ENCODE measurements around the gene OR6X1. TPM values are rescaled to one million over a fixed set of nuclear protein-coding genes. Genes with fewer than 3 reads are reported as not detected.

The OR6X1 gene, protein sequence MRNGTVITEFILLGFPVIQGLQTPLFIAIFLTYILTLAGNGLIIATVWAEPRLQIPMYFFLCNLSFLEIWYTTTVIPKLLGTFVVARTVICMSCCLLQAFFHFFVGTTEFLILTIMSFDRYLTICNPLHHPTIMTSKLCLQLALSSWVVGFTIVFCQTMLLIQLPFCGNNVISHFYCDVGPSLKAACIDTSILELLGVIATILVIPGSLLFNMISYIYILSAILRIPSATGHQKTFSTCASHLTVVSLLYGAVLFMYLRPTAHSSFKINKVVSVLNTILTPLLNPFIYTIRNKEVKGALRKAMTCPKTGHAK
- not detected for total RNA-seq

DNA sequence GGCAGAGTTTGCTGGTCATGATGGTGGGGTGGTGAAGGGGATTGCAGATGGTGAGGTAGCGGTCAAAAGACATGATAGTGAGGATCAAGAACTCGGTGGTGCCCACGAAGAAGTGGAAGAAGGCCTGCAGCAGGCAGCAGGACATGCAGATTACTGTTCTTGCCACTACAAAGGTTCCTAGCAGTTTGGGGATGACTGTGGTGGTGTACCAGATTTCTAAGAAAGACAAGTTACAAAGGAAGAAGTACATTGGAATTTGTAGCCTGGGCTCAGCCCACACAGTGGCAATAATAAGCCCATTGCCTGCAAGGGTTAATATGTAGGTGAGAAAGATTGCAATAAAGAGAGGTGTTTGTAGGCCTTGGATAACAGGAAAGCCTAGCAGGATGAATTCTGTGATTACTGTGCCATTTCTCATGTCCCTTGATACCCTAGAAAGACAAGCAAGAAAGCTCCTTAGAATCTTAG, at the start of gene OR6X1:
Gene OR6X1, minus strand, starts transcription at position 418 of the 468 bp plus-strand sequence. Its CDS starts 0 bp downstream, at position 418.
- ATAC-seq (replicated peaks in 1 of 2) (peak in 1 of 2 donors; percentile 33), DNase-seq (no peak)
- peaks cover 5% of the 10 kb centered on the region for H3K4me1 Mint-ChIP-seq (ENCODE audit: low read depth)
- no peak within 1 kb of the TSS for H3K4me3 Mint-ChIP-seq
- no peaks in the 10 kb centered on the region for H3K9me3 Mint-ChIP-seq
- H3K36me3 Mint-ChIP-seq (ENCODE audit: insufficient read depth in 2 of 2): no peaks in the 10 kb centered on the region
- H3K27me3 Mint-ChIP-seq (ENCODE audit: low read depth): peaks cover 36% of the 10 kb centered on the region
- H3K27ac Mint-ChIP-seq: no peak within 1 kb of the TSS

DNA sequence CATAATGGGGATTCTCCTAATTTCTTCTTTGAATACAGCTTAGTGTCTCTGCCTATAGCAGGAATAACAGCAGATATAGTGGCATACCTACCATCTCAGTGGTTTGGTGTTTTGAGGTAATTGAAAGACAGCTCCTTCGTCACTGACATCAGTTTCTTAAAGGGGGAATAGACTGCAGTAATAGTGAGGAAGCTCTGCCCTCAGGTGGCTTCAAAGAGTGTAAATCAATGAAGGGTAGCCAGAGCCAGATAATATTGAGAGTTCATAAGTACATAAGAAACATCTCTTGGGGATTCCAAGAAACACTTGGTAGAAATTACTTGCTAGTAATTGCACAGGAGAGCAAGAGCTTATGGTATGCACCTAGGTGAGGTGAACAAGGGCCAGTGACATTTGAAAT, 47.4 kb upstream of the OR6X1 start:
- no peaks in the 10 kb centered on the region for H3K4me1 Mint-ChIP-seq (ENCODE audit: low read depth)
- no peak overlapping the region for H3K27ac Mint-ChIP-seq
- no peak overlapping the region for H3K4me3 Mint-ChIP-seq
- ATAC-seq (replicated peaks in 1 of 2) (no peak), DNase-seq (no peak)
- H3K27me3 Mint-ChIP-seq (ENCODE audit: low read depth): no peaks in the 10 kb centered on the region
- H3K9me3 Mint-ChIP-seq: no peaks in the 10 kb centered on the region
- H3K36me3 Mint-ChIP-seq (ENCODE audit: insufficient read depth in 2 of 2): no peaks in the 10 kb centered on the region

DNA sequence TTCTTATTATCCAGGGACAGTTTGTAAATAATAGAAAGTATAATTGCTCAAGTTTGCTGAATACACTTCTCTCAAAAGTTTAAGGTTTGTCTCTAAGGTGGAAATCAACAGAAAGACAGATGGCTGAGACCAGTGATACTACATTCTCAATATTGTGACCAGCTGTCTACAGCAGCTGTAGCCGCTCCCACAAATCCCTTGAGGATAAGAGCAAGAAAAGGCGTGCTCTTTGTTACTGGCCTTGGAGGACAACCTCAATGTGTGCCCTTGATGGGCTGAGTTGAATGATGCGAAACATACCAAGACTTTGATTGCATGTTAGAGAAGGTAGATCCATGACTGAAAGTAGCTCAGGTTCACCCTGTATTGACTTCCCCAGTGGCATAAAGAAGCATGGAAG, 45.7 kb upstream of the OR6X1 start:
- H3K9me3 Mint-ChIP-seq: no peaks in the 10 kb centered on the region
- DNase-seq: no peak
- ATAC-seq (replicated peaks in 1 of 2): no peak
- no peak overlapping the region for H3K4me3 Mint-ChIP-seq
- H3K4me1 Mint-ChIP-seq (ENCODE audit: low read depth): no peaks in the 10 kb centered on the region
- H3K27ac Mint-ChIP-seq: no peak overlapping the region
- no peaks in the 10 kb centered on the region for H3K27me3 Mint-ChIP-seq (ENCODE audit: low read depth)
- H3K36me3 Mint-ChIP-seq (ENCODE audit: insufficient read depth in 2 of 2): no peaks in the 10 kb centered on the region

DNA sequence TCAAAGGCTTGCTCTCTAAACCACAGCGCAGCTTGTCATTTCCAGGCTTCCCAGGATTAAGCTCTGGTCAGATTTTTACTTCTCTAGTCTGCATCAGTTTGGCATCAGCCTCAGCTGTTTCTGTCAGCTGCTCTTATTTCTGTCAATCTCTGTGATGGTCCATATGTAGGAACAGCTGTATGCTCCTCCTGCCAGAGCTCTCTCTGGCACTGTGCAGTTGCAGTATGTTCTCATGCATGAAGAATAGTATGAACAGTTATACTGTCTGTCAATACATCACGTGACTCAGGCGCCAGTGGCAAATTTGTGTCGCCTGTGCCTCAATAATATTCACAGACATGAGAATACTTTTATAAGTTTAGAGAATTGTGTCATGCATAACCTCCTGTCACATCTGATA, 45.1 kb upstream of the OR6X1 start:
- no peak overlapping the region for H3K27ac Mint-ChIP-seq
- H3K27me3 Mint-ChIP-seq (ENCODE audit: low read depth): no peaks in the 10 kb centered on the region
- DNase-seq (no peak), ATAC-seq (replicated peaks in 1 of 2) (no peak)
- H3K9me3 Mint-ChIP-seq: no peaks in the 10 kb centered on the region
- no peak overlapping the region for H3K4me3 Mint-ChIP-seq
- H3K36me3 Mint-ChIP-seq (ENCODE audit: insufficient read depth in 2 of 2): no peaks in the 10 kb centered on the region
- no peaks in the 10 kb centered on the region for H3K4me1 Mint-ChIP-seq (ENCODE audit: low read depth)

DNA sequence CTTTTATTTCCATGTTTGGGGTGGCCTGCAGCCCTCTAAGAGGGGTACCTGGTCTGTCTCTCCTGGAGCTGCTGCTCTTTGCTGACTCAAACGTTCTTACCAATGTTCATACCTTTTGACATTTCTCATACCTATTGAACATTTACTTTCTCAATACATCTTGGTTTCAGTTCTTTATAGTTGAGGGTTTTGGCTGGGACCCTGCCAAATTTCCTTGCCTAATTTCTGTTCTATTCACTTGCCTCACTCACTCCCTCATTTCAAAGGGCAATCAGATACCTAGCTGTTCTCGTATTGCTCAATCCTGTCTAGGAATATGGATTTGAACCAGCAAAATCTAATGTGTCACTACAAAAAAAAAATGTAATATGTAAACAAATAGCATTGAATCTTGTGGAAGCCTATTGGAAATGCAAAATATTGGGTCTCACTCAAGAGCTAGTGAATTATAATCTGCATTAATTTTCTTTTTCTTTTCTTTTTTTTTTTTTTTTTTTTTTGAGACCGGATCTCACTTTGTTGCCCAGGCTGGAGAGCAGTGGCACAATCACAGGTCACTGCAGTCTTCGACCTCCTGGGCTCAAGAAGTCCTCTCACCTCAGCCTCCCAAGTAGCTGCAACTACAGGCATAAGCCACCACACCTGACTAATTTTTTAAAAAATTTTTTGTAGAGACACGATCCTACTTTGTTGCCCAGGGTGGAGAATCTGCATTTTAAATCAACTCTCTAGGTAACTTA, 44.4 kb upstream of the OR6X1 start:
- no peaks in the 10 kb centered on the region for H3K36me3 Mint-ChIP-seq (ENCODE audit: insufficient read depth in 2 of 2)
- no peaks in the 10 kb centered on the region for H3K9me3 Mint-ChIP-seq
- no peak overlapping the region for H3K27ac Mint-ChIP-seq
- H3K27me3 Mint-ChIP-seq (ENCODE audit: low read depth): no peaks in the 10 kb centered on the region
- H3K4me1 Mint-ChIP-seq (ENCODE audit: low read depth): no peaks in the 10 kb centered on the region
- no peak for ATAC-seq (replicated peaks in 1 of 2)
- DNase-seq: no peak
- no peak overlapping the region for H3K4me3 Mint-ChIP-seq

DNA sequence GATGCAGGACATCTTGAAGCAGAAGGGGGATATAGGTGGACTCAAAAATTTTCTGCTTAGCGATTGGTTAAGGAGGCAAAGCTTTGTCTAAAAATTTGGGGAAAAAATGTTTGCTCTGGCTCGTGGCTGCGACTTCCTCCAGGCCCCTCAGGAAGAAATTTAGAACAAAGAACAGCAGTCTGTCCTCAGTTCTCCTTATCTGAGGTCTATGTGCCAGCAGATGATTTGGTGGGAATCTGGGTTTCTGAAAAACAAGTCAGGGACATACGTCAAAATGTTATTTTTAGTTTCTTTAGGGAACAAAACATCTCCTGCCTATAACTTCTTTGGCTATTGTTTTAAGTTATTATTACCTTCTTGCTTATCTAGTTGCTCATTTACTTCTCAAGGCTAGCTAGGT, 43.8 kb upstream of the OR6X1 start:
- no peak overlapping the region for H3K27ac Mint-ChIP-seq
- DNase-seq (no peak), ATAC-seq (replicated peaks in 1 of 2) (no peak)
- no peaks in the 10 kb centered on the region for H3K9me3 Mint-ChIP-seq
- no peaks in the 10 kb centered on the region for H3K27me3 Mint-ChIP-seq (ENCODE audit: low read depth)
- no peaks in the 10 kb centered on the region for H3K36me3 Mint-ChIP-seq (ENCODE audit: insufficient read depth in 2 of 2)
- no peaks in the 10 kb centered on the region for H3K4me1 Mint-ChIP-seq (ENCODE audit: low read depth)
- H3K4me3 Mint-ChIP-seq: no peak overlapping the region

DNA sequence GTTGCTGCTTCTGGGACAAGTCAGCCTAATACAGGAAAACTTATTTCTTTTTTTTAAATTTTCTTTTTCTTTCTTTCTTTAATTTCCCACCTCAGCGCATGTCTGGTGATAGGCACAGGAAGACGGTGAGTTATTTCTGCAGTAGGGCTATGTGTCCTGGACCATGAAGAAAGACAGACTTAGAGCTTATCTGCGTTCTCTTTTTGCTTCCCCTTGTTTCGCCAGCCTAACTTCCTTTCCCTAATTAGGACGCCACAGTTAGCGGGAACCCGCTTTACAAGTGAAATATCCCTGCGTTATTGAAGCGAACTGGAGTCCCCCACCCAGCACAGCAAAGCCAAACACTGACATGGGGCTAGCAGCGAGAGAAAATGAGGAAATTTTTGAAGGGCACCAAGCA, 43.2 kb upstream of the OR6X1 start:
- ATAC-seq (replicated peaks in 1 of 2) (no peak), DNase-seq (no peak)
- no peaks in the 10 kb centered on the region for H3K9me3 Mint-ChIP-seq
- no peak overlapping the region for H3K27ac Mint-ChIP-seq
- H3K4me3 Mint-ChIP-seq: no peak overlapping the region
- H3K4me1 Mint-ChIP-seq (ENCODE audit: low read depth): no peaks in the 10 kb centered on the region
- H3K27me3 Mint-ChIP-seq (ENCODE audit: low read depth): no peaks in the 10 kb centered on the region
- no peaks in the 10 kb centered on the region for H3K36me3 Mint-ChIP-seq (ENCODE audit: insufficient read depth in 2 of 2)

DNA sequence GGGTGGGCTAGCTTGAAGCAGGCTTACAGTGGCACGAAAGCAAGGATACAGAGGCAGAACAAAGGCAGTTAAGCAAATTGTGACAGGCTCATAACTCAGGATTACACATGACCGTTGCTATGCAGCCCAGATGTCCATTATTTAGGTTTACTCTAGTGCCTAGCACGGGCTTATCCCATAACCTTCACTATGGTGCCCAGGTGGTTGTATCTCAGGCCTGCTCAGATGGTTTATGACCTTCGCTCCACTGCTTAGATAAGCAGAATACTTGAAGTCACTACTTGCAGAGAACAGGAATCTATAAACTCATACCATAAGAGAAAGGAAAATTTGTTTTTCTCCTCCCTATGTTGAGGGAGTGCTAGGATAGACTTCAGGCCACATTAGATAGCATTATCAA, 42.8 kb upstream of the OR6X1 start:
- no peak overlapping the region for H3K4me3 Mint-ChIP-seq
- no peaks in the 10 kb centered on the region for H3K4me1 Mint-ChIP-seq (ENCODE audit: low read depth)
- no peaks in the 10 kb centered on the region for H3K27me3 Mint-ChIP-seq (ENCODE audit: low read depth)

DNA sequence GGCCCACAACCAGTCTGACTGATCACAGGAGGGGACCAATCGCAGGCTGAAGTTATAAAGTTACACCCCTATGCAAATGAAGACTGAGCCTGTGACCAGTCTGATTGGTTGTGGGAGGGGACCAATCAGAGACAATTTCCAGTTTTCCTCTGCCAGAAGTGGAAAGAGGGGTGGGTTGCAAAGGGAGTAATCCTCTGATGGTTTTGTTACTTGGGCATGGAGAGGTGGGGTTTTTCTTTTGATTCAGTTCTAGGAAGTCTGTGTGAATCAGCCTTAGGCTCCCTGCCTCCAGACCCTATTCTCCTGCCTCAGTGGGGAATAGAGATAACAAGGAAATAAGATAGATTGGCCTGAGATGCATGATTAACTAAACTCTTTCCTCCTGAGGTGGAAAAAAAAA, 41.9 kb upstream of the OR6X1 start:
- no peak for ATAC-seq (replicated peaks in 1 of 2)
- Mint-ChIP-seq H3K9me3 (no peaks in the 10 kb centered on the region), H3K4me3 (no peak overlapping the region), H3K27me3 (ENCODE audit: low read depth) (no peaks in the 10 kb centered on the region), H3K4me1 (ENCODE audit: low read depth) (no peaks in the 10 kb centered on the region), H3K27ac (no peak overlapping the region), H3K36me3 (ENCODE audit: insufficient read depth in 2 of 2) (no peaks in the 10 kb centered on the region)
- no peak for DNase-seq

More for the DNA sequence above, 42.8 kb upstream of the OR6X1 start:
- ATAC-seq (replicated peaks in 1 of 2): no peak
- Mint-ChIP-seq H3K27ac (no peak overlapping the region), H3K9me3 (no peaks in the 10 kb centered on the region), H3K36me3 (ENCODE audit: insufficient read depth in 2 of 2) (no peaks in the 10 kb centered on the region)
- DNase-seq: no peak

DNA sequence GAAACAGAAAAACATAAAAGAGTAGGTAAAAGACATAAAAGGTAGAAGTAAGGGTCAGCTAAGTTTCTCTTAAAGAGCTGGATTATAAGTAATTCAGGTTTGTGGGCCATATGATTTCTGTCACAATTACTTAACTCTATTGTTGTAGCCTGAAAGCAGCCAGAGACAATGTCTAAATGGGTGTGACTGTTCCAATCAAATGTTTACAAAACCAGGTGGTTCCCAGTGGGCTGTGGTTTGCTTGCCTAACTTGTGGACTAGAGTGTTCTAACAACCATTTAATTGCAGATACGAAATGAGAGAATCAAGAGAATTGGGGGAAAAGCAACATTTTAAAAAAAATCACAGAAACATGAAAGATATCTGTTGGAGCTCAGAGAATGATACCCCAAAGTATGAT, 29.2 kb upstream of the OR6X1 start:
- Mint-ChIP-seq H3K27ac (no peak overlapping the region), H3K9me3 (peaks cover 2 to 4% of the 10 kb centered on the region in 2 donors), H3K4me1 (ENCODE audit: low read depth) (no peaks in the 10 kb centered on the region), H3K4me3 (no peak overlapping the region), H3K27me3 (ENCODE audit: low read depth) (peaks cover 20% of the 10 kb centered on the region), H3K36me3 (ENCODE audit: insufficient read depth in 2 of 2) (no peaks in the 10 kb centered on the region)
- DNase-seq (no peak), ATAC-seq (replicated peaks in 1 of 2) (no peak)

DNA sequence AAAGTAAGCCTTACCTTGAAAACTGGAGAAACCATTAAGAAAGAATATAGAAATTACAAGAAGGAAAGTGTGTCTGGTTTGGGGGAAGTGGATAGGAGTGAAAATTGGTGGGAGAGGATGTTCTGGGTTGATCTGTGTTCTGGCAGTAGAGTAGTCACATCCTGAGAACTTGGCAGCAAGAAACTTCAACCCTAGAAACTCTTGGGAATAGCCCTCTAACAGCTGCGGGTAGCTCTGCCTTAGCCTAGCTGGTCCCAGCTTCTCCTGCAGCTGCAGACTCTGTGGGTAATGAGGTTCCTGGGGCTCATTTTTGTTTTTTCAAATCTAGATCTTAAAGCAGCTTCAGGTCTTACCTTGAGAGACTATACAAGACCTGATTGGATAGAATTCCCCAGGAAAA, 24.2 kb upstream of the OR6X1 start:
- Mint-ChIP-seq H3K36me3 (ENCODE audit: insufficient read depth in 2 of 2) (no peaks in the 10 kb centered on the region), H3K4me1 (ENCODE audit: low read depth) (no peaks in the 10 kb centered on the region), H3K4me3 (no peak overlapping the region), H3K27me3 (ENCODE audit: low read depth) (peaks cover 14% of the 10 kb centered on the region), H3K9me3 (no peaks in the 10 kb centered on the region), H3K27ac (no peak overlapping the region)
- no peak for ATAC-seq (replicated peaks in 1 of 2)
- DNase-seq: no peak

DNA sequence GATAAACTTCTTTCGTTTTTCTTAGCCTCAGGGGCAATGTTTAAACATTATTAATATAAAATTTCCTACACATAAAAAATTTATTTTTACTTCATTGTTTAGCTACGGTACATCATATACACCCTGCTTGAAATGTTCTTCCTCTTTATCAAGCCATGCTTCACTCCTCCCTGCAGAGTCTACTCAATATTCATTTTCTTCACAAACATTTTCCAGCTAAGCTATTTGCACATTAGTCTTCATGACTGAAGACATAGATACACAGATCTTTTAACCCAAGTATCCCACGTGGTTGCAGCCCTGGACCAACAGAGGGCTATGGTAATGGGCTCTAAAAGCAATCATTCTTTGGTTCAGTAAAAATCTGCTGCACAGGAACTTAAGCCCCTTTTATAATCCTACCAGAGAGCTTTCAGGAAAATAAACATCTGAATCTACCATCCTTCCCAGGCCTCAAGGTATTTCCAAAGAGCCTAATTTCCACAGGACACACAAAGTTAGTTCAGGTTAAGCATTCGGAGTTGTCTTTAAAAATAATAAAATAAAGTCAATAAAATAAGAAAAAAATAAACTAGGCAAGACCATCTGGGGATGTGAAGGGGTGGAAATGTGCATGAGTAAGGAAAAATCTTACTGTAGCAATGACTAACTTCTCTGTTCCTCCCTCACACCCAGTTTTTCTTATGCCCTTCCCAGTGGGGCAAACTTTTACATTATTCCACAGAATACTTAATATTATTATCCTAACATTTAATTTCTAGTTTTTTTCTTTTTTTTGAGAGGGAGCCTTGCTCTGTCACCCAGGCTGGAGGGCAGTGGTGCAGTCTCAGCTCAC, 21.6 kb upstream of the OR6X1 start:
- DNase-seq (no peak), ATAC-seq (replicated peaks in 1 of 2) (no peak)
- H3K4me3 Mint-ChIP-seq: no peak overlapping the region

DNA sequence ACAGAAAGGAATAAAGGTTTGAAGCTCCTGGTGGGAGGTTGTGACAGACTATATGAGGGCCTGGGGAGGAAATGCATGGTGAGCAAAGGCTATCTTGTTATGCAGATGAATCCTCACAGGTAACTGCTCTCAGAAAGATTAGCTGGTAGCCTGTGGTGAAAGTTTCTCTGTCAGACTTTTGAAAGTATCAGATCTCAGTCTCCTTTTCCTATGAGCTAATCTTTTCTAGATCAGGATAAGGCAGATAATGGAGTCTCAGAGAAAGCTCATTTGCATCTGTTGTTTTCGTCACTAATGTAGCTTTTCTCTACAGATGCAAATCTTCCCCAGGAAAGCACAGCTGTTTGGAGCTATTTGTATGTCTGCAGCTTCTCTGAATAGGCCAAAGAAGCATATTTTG, 21.0 kb upstream of the OR6X1 start:
- H3K4me1 Mint-ChIP-seq (ENCODE audit: low read depth): no peaks in the 10 kb centered on the region
- peaks cover 7% of the 10 kb centered on the region for H3K27me3 Mint-ChIP-seq (ENCODE audit: low read depth)
- no peaks in the 10 kb centered on the region for H3K36me3 Mint-ChIP-seq (ENCODE audit: insufficient read depth in 2 of 2)
- no peak overlapping the region for H3K27ac Mint-ChIP-seq
- DNase-seq (no peak), ATAC-seq (replicated peaks in 1 of 2) (no peak)
- H3K9me3 Mint-ChIP-seq: no peaks in the 10 kb centered on the region
- no peak overlapping the region for H3K4me3 Mint-ChIP-seq

More for the DNA sequence above, 21.6 kb upstream of the OR6X1 start:
- Mint-ChIP-seq H3K27ac (no peak overlapping the region), H3K4me1 (ENCODE audit: low read depth) (no peaks in the 10 kb centered on the region), H3K27me3 (ENCODE audit: low read depth) (peaks cover 9% of the 10 kb centered on the region), H3K36me3 (ENCODE audit: insufficient read depth in 2 of 2) (no peaks in the 10 kb centered on the region), H3K9me3 (no peaks in the 10 kb centered on the region)
